Jurkat, Clone E6-1 (cell line): Measurements from ENCODE around the gene COX17. TPM values are rescaled to one million over a fixed set of nuclear protein-coding genes. Genes with fewer than 3 reads are reported as not detected.
"Not testable (repeated sequence)": the region's sequence is repeated elsewhere in the genome, so short reads cannot be mapped to it uniquely, and the experiment has no call there.

Experiments
- DNase-seq: peaks from one replicate; pipeline ENCODE4 v3.0.0-alpha.2; 2011; ENCODE audit warnings: low read depth, low spot score
- H3K4me3 ChIP-seq: 2 replicates; pipeline ENCODE4 v1.5.1; 2011; ENCODE audit warnings: mild to moderate bottlenecking, low read length, control low read depth, moderate library complexity
- polyA plus RNA-seq: library from polyadenylated mRNA; unstranded; fragments of >200 nt; gene quantifications from one replicate; pipeline ENCODE4 v1.2.1, GENCODE V29; 2012; ENCODE audit warnings: missing spikeins; ENCODE audit not compliant: insufficient read length, insufficient read depth

COX17 gene, protein sequence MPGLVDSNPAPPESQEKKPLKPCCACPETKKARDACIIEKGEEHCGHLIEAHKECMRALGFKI
- 137 TPM for polyA plus RNA-seq

DNA sequence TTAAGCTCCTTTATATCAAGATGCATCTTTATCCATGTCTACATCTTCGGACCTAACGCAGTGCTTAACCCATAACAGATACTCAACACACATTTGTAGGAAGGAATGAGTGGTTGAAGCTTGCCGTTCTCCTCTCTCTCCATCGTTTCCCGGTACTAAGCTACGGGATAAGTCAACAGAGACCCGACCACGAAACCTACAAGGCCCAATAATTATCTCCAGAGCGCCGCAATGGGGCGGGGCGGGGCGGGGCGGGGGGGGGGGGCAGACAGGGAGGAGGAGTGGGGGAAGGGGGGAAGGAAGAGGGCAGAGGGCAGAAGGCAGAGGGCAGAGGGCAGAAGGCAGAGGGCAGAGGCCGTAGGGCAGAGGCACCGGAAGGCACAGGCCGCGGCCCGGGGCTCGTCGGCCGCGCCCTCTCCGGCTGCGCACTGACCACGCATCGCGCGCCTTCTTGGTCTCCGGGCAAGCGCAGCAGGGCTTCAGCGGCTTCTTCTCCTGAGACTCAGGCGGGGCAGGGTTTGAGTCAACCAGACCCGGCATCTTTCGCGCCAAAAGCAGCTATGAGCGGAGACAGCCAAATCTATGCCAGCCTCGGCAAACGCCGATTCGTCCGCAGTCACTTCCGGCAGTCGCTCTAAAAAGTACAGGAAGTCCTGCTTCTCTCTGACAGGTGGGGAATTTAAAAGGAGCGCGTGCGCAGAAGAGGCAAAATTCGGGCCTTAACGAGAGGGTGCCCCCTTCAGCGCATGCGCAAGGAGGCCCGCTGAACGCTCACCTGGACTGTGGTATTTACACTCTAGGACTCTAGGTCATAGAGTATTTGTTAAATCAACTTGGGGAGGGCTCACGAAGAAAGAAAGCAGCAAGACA is at the start of gene COX17:
TSS of gene COX17 (minus strand) at position 636 of the 870 bp plus-strand sequence. CDS start at position 540, 96 bp downstream.
- DNase-seq, result peak; percentile 97
- peak within 1 kb of the TSS; percentile 63 for H3K4me3 ChIP-seq

DNA sequence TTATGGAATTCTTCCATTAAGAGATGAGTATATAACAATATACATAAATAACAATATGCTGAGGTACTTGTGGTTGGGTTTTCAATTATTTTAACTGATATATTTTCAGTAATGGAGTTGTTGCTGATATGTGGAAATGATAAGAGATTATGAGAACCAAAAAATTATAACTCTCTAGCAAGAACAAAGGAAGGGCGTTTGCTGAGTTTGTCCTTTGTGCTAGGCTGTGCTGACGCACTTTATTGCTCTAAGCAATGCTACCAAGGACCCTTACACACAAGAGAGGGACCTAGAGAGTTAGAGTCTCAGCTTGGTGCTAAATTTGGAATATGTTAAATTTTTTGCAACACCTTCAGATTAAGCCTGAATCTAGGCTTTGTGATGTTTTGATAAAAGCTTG is 49.7 kb upstream of the COX17 start:
- DNase-seq, result no peak
- no peak overlapping the region for H3K4me3 ChIP-seq

DNA sequence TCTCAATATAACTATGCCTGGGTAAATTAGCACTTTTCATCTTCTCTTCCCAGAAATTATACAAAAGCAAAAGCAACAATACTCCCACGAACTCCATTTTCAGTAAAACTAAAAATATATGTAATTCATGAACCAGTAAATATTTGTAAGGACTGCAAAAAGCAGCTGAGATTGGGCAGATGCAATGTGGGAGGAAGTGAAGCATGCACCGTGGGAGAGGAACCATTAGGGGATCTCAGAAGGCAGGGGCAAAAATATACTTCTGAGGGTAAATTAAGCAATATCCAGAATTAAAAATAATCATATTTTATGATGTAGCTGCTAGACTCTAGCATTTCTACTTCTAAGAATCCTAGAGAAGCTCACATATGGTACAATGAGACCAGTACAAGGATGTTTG is 45.8 kb upstream of the COX17 start:
- no peak overlapping the region for H3K4me3 ChIP-seq
- no peak for DNase-seq

DNA sequence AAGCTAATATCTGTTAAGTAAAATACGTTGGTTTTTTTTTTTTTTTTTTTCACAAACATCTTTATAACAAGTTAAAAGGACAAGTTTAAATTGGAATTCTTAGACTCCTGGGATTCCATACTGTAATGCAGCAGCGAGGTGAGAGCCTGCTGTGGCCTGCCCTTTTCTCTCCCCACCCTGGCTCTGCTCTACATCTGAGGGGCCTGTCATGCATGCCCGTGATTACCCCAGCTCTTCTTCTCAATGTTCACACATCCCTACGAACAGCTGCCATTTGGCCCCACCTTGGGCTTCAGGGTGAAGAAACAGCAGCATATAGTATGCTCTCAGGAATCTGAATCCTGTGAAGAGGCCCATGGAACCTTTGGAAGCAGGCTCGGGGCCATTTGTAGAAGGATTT is 40.3 kb upstream of the COX17 start:
- DNase-seq, result no peak
- H3K4me3 ChIP-seq, result no peak overlapping the region

DNA sequence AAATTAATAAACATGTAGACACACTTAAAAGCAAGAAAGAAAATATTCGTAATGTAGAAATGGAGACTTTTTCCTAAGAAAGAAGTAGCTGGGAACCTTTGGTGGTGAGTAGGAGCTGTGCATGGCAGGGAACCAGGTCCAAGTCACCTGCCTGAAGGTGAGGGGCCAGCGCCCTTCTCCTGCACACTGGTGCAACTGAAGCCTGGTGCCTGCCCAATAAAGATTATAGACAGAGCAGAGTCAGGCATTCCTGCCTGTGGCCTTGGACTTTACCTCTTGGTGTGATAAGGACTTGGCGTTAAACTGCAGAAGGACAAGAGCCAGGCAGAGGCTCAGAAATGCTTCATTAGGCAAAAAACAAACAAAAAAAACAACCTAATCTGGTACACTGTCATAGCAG is 39.8 kb upstream of the COX17 start:
- DNase-seq, result no peak

DNA sequence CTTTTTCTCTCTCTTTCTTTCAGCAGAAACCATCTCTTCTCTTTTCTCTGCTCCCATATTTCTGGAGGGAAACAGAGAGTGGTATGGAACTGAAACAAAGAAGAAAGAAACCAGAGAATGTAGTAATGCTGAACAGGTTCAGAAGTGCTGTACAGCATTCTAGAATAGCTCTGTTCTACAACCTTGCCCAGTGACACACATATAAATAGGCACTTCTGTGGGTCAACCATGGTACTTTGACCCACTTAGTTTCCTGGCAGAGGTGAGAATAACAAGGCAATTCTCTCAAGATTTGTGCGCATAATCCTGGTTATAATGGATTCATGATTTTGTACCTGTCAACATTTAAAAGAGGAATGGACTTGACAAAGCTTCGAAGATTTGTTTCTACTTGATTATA is 37.9 kb upstream of the COX17 start:
- no peak overlapping the region for H3K4me3 ChIP-seq
- no peak for DNase-seq

More for the DNA sequence above, 39.8 kb upstream of the COX17 start:
- no peak overlapping the region for H3K4me3 ChIP-seq

DNA sequence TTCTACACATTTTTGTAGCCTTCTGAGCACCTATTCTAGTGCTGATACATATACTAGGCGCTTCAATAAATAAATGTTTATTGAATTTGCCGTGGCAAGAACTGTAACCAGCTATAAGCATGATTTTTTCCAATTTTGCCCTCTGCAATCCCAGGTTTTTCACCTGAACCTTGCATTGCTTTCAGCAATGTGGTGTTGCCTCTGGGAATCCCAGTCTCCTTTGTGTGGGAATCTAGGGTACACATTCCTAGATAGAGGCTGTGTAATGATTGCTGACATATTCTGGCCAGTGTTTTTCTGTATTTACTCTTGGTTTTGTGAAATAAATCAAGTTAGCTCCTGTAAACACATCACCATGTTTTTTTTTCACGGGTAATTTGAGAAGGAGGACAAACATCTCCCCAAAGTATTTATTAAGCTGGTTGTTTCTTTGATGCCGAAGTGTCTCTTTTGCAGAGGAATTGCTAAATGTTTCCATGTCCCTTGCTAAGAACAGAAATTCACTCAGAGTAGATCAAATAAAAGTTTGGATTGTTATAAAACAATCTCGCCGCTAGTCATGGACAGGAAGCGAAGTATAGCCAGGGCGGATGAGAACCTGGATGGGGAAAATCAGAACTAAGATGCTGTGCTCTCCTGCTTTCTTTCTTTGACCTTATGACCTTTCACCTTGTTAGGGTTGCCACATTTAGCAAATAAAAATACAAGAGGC is 26.8 kb upstream of the COX17 start:
- no peak overlapping the region for H3K4me3 ChIP-seq

DNA sequence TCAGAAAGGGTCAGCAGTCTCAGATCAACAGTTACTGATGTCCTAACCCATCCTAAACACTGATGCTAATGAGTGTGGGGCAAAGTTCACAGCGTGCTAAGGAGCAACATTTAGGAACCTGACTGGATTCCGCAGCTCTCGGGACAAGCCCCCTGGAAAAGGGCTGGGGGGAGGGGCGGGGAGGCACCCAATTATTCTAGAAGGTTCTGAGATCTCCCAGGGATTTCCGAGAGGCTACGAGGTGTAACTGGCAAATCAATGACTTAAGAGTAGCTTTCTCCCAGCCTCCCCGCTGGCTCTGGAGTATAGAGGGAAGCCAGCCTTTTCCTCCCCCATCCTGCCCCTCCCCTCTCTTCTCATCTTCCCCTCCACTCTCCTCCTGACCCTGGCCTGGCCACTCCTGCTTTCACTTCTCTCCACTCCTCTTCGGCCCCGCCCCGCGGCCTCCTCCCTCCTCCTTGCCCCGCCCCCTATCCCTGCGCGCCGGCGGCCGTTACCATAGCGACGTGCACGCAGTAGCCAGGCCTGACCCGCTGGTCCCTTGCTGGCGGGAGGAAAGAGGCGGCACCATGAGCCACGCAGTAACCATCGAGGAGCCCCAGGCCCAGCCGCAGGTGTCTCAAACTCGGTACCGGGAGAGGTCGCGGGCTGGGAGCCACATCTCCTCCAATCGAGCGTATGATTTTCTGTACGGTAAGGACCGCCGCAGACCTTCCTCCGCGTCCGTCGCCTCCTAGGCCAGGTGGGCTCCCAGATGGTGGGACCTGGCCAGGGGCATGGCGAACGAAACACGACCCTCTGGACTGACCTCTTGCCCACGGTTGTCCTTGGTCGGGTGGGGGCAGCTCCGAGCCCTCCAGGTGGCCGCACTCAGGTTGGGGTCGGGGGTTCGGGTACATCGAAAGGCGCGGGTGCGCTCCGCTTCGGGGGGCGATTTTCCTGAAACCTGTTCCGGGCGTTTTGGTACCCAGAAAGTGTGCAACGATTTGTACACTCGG is 25.6 kb upstream of the COX17 start, which contains the start of gene CFAP91:
TSS of gene CFAP91 (plus strand) at position 493 of the 998 bp plus-strand sequence. CDS start at position 570, 77 bp downstream.
- no peak within 1 kb of the TSS for H3K4me3 ChIP-seq
- no peak for DNase-seq

More for the DNA sequence above, 26.8 kb upstream of the COX17 start:
- DNase-seq, result no peak

DNA sequence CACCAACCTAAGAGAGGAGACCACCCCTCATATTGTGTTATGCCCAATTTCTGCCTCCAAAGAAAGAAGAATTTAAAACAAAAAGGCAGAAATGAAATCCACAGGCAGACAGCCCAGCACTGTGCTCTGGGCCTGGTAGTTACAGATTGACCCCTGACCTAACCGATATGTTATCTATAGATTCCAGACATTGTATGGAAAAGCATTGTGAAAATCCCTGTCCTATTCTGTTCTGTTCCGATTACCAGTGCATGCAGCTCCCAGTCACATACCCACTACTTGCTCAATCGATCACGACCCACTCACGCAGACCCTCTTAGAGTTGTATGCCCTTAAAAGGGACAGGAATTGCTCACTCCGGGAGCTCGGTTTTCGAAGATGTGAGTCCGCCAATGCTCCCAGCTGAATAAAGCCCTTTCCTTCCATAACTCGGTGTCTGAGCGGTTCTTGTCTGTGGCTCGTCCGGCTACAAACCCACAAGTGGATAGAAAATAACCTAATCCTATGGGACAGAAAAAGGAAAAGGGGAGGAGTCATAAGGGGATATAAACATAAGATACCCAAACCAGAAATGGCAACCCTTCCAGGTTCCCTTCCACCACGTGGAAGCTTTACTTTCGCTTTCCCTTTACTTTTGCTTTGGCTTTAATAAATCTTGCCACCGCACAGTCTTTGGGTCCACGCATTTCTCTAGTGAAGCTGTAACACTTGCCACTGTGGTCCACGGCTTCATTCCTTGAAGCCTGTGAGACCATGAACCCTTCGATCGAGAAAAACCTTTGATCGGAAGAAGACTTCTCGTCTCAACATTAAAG is 23.9 kb upstream of the COX17 start:
- no peak overlapping the region for H3K4me3 ChIP-seq
- no peak for DNase-seq

DNA sequence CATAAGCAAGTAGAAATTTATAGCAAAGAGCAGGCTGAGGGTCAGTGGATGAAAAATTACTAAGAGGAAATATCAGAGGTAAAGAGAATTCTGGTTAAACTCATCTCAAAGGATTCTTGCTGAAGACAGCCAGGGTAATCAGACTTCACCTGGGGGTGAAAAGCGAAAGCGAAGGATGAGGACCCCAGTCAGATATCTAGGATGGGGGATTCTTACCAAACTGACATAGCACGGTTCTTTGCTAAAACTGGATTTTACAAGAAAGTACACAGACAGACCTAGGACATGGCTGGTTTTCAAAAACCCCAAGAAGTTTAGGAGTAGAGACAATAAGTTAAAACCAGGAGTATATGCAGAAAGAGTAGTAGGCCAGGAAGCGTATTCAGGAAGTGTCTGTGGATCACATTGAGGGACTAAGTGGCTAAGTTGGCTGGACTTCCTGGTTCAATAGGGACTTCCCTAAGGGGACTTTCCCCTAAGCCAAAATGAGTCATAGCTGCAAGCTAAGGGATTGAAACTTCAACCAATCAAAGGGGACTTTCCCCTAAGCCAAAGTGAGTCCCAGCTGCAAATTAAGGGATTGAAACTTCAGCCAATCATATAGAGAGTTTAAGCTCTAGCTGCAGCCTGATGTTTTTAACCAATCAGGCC is 23.2 kb upstream of the COX17 start:
- no peak overlapping the region for H3K4me3 ChIP-seq
- DNase-seq, result no peak

DNA sequence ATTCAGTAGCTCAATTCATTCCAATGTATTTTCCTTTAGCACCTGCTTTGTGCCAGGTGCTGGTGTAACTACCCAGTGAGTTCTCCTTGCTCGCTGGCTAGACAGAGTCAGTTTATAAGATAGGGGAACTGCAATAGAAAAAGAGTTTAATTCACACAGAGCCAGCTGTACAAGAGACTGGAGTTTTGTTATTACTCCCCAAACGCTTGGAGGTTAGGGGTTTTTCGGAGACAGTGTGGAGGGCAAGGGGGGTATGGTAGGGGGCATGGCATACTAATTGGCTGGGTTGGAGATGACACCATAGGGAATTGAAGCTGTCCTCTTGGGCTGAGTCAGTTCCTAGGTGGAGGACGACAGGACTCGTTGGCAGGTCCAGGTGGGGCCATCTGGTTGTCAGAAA is 20.2 kb upstream of the COX17 start:
- no peak for DNase-seq
- no peak overlapping the region for H3K4me3 ChIP-seq

DNA sequence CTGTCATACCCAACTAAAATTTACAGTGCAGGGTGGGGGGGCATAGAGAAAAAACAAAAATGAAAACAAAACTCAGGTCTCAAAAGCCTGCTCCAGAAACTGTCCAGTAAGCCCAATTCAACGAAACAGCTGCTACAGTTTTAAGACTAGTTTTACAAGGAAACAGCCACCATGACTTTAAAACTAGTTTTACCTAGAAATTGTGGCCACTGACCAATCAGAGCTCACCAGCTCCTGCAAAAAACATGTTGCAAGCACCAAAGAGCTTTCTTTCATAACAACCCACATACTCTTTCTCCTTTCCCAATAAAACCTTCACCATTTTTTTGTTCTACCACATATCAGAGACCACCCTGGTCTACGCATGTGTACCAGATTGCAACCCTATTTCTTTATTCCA is 18.3 kb upstream of the COX17 start:
- peak; percentile 21 for DNase-seq
- H3K4me3 ChIP-seq, result no peak overlapping the region

DNA sequence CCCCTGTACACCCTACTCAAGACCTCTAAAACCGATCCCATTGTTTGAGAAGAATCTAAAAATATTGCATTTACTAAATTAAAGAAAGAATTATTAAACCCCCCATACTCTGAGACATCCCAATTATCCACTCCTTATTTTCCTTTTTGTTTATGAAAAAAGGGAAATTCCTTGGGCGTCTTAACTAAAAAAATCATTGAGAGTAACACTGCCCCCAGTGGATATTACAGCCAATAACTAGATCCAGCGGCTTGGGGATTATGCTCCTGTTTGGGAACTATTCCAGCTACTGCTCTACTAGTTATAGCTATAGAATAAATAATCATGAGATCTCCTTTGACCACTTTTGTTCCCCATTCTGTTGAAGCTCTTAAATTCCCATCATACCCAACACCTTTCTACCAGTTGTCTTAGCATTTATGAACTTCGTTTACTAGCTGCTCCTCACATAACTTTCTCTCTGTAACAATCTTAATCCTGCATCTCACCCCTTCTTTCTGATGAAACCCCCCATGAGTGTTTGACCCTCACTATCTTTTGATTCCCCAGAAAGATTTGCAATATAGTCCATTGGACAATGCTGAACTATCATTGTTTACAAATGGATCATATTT is 12.9 kb upstream of the COX17 start:
- no peak for DNase-seq
- no peak overlapping the region for H3K4me3 ChIP-seq

DNA sequence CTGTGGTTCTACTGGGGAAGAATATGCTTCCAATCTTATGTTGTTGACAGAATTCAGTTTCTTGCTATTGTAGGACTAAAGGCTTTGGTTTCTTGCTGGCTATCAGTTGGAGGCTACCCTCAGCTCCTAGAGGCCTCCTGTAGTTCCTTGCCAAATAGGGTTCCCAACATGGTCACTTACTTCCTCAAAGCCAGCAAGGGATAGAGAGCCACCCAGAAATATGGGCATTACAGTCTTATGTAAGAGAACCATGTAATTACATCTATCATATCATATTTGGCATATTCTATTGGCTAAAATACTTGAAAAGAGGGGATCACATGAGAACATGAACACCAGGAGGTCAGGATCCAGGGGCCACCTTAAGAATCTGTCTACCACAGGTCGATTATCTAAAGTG is 6.2 kb upstream of the COX17 start:
- no peak for DNase-seq
- H3K4me3 ChIP-seq, result no peak overlapping the region

DNA sequence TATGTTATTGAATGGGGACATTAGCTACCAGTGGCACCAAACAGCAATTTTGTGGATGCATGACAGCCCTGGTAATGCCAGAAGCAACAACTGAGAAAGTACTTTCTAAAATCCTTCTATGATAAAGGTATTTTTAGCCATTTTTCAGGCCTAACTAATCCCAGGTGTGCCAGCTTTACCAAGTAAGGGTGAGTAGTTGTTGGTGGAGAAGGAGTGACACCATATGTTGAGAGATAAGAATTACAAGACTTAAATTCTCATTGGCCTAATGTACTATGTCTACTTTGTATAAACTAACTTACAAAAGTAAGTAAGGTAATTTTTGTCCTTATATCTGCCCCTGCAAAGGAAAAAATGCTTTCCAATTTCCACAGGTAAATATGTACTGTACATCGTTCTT is 4.1 kb upstream of the COX17 start:
- H3K4me3 ChIP-seq, result no peak overlapping the region
- DNase-seq, result peak; percentile 29

DNA sequence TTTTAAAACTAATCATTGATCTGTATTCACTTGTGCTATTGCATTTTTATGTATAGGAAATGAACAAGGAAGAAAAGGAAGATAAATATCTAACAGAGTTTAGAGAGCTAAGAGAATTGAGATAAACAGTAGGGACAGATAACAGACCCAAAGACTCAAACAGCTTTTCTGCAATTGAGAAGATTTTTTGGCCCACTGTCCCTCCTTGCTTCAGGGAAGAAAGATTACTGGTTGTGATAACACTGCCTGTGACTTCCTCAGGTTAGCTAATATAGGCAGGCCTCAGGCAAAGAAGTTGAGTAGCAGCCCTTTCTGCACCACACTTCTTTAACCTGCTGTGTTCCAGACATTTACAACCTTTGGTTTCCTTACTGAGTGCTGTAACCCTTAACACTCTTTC is 2.7 kb upstream of the COX17 start:
- no peak overlapping the region for H3K4me3 ChIP-seq
- no peak for DNase-seq

DNA sequence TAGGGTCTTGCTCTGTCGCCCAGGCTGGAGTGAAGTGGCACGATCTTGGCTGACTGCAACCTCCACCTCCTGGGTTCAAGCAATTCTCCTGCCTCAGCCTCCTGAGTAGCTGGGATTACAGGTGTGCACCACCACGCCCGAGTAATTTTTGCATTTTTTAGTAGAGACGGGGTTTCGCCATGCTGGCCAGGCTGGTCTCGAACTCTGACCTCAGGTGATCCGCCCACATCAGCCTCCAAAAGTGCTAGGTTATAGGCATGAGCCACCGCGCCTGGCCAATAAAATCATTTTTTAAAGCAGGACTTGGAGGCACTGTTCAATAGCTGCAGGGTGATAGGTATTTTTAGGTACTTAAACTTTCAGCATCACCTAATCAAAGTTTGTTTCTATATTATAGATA is 1.0 kb upstream of the COX17 start:
- not testable (repeated sequence) for H3K4me3 ChIP-seq, DNase-seq

DNA sequence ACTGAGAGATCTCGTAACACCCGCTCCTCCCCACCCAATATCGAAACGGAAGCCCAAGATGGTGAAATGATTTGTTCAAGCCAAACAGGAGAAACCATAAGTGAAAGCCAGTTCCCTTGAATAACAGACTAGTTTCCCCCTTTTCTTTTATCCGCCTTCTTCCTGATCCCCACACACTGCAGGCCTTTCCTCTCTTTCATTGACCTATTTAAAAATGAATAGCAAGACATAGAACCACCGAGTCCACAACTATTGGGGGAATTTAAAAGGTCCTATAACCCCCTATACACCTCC is 382 bp upstream of the COX17 start:
- DNase-seq, result no peak
- peak overlapping the region; percentile 63 for H3K4me3 ChIP-seq
